Left hindlimb (tissue), 1 donor: ENCODE data around the gene NODAL.
"Not testable (repeated sequence)": the region's sequence is repeated elsewhere in the genome, so short reads cannot be mapped to it uniquely, and the experiment has no call there.

Source experiments
- DNase-seq: peaks from one replicate; pipeline ENCODE4 v3.0.0-alpha.2; 2018

NODAL gene

GRCh38 chr10:70441161-70441894 is at the start of gene NODAL:
Gene NODAL (minus strand): TSS chr10:70441681. CDS start chr10:70441667, 14 bp downstream.
- DNase-seq = no peak

- DNase-seq = peak; percentile 1
Measured at GRCh38 chr10:70490142-70490541, 48.7 kb upstream of the NODAL start.

- no peak for DNase-seq
Measured at GRCh38 chr10:70487824-70488223, 46.3 kb upstream of the NODAL start.

GRCh38 chr10:70483872-70484271 is 42.4 kb upstream of the NODAL start:
- not testable (repeated sequence) for DNase-seq

- DNase-seq = no peak
Measured at GRCh38 chr10:70482982-70483760, 41.7 kb upstream of the NODAL start.

GRCh38 chr10:70481831-70482530 is 40.5 kb upstream of the NODAL start:
- DNase-seq = peak; percentile 78

- DNase-seq = no peak
Measured at GRCh38 chr10:70481105-70481504, 39.6 kb upstream of the NODAL start.

GRCh38 chr10:70480239-70480861 is 38.9 kb upstream of the NODAL start:
- no peak for DNase-seq

- DNase-seq = no peak
Measured at GRCh38 chr10:70479626-70480238, 38.3 kb upstream of the NODAL start.

- DNase-seq = no peak
Measured at GRCh38 chr10:70479165-70479581, 37.7 kb upstream of the NODAL start.

- peak; percentile 92 for DNase-seq
Measured at GRCh38 chr10:70478191-70479164, 37.0 kb upstream of the NODAL start, which contains the start of gene PALD1. Gene PALD1 (plus strand): TSS chr10:70478767. CDS start chr10:70525952, 47,185 bp downstream.

GRCh38 chr10:70477661-70478162 is 36.2 kb upstream of the NODAL start:
- DNase-seq = no peak

GRCh38 chr10:70476249-70477035 is 35.0 kb upstream of the NODAL start:
- no peak for DNase-seq

- no peak for DNase-seq
Measured at GRCh38 chr10:70475661-70476060, 34.2 kb upstream of the NODAL start.

- DNase-seq = no peak
Measured at GRCh38 chr10:70474780-70475179, 33.3 kb upstream of the NODAL start.

- DNase-seq = no peak
Measured at GRCh38 chr10:70472799-70473454, 31.4 kb upstream of the NODAL start.

GRCh38 chr10:70466951-70467350 is 25.5 kb upstream of the NODAL start:
- no peak for DNase-seq

GRCh38 chr10:70465832-70466231 is 24.4 kb upstream of the NODAL start:
- DNase-seq = peak; percentile 15

GRCh38 chr10:70465278-70465677 is 23.8 kb upstream of the NODAL start:
- peak; percentile 16 for DNase-seq
